Colonic mucosa (tissue), 4 donors: Measurements from ENCODE around the gene TOGARAM1. TPM values are rescaled to one million over a fixed set of nuclear protein-coding genes. Genes with fewer than 3 reads are reported as not detected.

Experiments
- DNase-seq: peaks from one replicate; pipeline ENCODE4 v3.0.0-alpha.2; 2020
- H3K27ac ChIP-seq: fragments of 200-600 bp; one replicate; pipeline ENCODE4 v1.8.0; 2021
- H3K27me3 ChIP-seq: fragments of 200-600 bp; one replicate; pipeline ENCODE4 v1.8.0; 2021
- H3K36me3 ChIP-seq: fragments of 200-600 bp; one replicate; pipeline ENCODE4 v1.8.0; 2021
- H3K4me1 ChIP-seq: fragments of 200-600 bp; one replicate; pipeline ENCODE4 v1.8.0; 2021; ENCODE audit warnings: mild to moderate bottlenecking
- H3K4me3 ChIP-seq: fragments of 200-600 bp; one replicate; pipeline ENCODE4 v1.8.0; 2021
- H3K9ac ChIP-seq, 2 donors: one replicate each; pipeline ENCODE4 v1.7.0; 2013; ENCODE audit warnings: control low read depth in 2 of 2, low read depth in 2 of 2, low read length in 2 of 2
- H3K9me3 ChIP-seq: fragments of 200-600 bp; one replicate; pipeline ENCODE4 v1.8.0; 2021
- intact Hi-C: fragments of 100-400 bp; cut with DNase I; formaldehyde crosslinking; loops from one replicate; pipeline ENCODE4 v1.14.1; 2022
- total RNA-seq, 2 donors: library from RNA; stranded (reverse); fragmentation: NEBNext Ultra II Directional in 1 of 2; extraction: Animal tissue kit (Norgen Biotek cat#: 25700) in 1 of 2; gene quantifications; one replicate each; pipeline ENCODE4 v1.2.1, GENCODE V29; 2021
- TF ChIP-seq, protein P1 (sequence below): fragments of 200-600 bp; IDR thresholded peaks from one replicate; pipeline ENCODE4 v1.8.0; 2022; ENCODE audit warnings: antibody characterized with exemption, mild to moderate bottlenecking
- donor health status: healthy.
- donor health status: DM: no; HTN: no; CAD: no.
- donor health status: DM: no; HTN: no; CAD: no.

The TOGARAM1 gene
- total RNA-seq, 2 donors from 2014 or later, result 8.8 to 10.7 TPM

DNA sequence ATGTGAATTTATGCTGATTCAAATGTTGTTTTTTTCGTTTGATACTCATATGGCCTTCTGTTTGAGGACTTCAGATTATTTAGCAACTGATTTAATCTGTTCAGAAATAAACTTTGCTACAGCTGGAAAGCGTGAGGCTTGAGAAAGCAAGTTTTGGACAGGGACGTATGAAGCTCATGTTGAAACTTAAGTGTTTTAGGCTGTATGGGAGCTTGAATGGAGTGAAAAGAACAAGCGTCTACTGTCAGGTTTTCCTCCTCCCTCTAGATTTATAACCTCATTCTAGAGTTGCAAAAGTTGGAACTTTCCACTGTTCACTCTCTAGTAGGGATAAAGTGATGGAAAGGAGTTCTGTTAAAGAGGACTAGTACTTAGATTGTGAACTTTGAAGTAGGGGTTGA is 123.0 kb downstream of the TOGARAM1 start:
- Histone ChIP-seq H3K9me3 (no peaks in the 10 kb centered on the region), H3K27me3 (no peaks in the 10 kb centered on the region), H3K9ac (peak overlapping the region in 1 of 2 donors; percentile 76), H3K36me3 (no peaks in the 10 kb centered on the region), H3K4me1 (no peaks in the 10 kb centered on the region), H3K4me3 (peak overlapping the region; percentile 61), H3K27ac (peak overlapping the region; percentile 85)
- DNase-seq, result no peak
- TF ChIP-seq, protein P1, sequence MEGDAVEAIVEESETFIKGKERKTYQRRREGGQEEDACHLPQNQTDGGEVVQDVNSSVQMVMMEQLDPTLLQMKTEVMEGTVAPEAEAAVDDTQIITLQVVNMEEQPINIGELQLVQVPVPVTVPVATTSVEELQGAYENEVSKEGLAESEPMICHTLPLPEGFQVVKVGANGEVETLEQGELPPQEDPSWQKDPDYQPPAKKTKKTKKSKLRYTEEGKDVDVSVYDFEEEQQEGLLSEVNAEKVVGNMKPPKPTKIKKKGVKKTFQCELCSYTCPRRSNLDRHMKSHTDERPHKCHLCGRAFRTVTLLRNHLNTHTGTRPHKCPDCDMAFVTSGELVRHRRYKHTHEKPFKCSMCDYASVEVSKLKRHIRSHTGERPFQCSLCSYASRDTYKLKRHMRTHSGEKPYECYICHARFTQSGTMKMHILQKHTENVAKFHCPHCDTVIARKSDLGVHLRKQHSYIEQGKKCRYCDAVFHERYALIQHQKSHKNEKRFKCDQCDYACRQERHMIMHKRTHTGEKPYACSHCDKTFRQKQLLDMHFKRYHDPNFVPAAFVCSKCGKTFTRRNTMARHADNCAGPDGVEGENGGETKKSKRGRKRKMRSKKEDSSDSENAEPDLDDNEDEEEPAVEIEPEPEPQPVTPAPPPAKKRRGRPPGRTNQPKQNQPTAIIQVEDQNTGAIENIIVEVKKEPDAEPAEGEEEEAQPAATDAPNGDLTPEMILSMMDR, result no peak
- intact Hi-C loops, result loop anchor here (5.0 kb wide), 2 partner anchors 42 to 123 kb away; partner anchors contain the start of genes KLHL28 and TOGARAM1

DNA sequence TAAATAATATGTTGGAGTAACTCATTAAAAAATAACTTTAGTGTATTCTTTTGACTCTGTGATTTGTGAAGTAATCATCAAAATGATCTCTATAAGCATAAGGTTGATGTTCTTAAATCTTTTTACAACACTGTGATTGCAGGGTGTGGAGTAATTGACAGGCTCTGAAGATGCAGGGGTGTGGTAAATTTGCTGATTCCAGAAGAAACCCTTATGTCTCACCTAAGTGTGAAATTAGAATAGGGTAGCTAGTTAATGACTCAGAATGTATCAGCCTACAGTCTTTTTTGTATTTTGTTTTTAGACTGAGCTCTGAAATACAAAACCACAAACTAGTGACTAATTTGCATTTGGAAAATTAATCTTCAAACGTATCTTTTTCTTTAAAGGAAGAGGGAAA is 127.8 kb downstream of the TOGARAM1 start:
- Histone ChIP-seq H3K27me3 (no peaks in the 10 kb centered on the region), H3K36me3 (no peaks in the 10 kb centered on the region), H3K9ac (no peak overlapping the region), H3K9me3 (no peaks in the 10 kb centered on the region), H3K27ac (no peak overlapping the region), H3K4me3 (no peak overlapping the region), H3K4me1 (no peaks in the 10 kb centered on the region)
- TF ChIP-seq, protein P1, result no peak
- DNase-seq, result no peak
- intact Hi-C loops, result loop anchor here (5.0 kb wide), 1 partner anchor 37 kb away; no protein-coding TSS in a partner anchor

DNA sequence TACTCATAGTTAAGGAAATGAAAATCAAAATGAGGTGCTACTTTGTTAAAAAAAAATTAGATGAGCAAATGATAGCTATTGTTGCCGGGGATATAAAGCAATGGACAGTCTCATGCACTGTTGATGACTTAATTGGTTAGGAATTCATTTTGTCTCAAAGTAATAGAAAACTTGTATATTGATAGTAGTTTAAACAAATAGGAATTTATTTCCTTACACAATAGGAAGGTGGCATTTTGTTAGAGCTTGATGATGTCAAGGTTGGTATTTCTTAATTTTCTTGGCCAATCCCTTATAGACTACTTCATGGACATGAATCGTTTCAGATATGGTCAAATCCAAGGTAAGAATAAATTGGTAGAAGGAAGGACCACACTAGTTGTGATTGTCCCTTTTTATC is 129.7 kb downstream of the TOGARAM1 start:
- DNase-seq, result no peak
- H3K4me1 ChIP-seq, result no peaks in the 10 kb centered on the region
- intact Hi-C loops, result no loop called here
- TF ChIP-seq, protein P1, result no peak
- no peaks in the 10 kb centered on the region for H3K9me3 ChIP-seq
- no peak overlapping the region for H3K4me3 ChIP-seq
- H3K27ac ChIP-seq, result no peak overlapping the region
- H3K36me3 ChIP-seq, result no peaks in the 10 kb centered on the region
- no peak overlapping the region for H3K9ac ChIP-seq
- no peaks in the 10 kb centered on the region for H3K27me3 ChIP-seq

- Histone ChIP-seq H3K27ac (no peak overlapping the region), H3K4me3 (no peak overlapping the region), H3K9me3 (no peaks in the 10 kb centered on the region), H3K4me1 (no peaks in the 10 kb centered on the region), H3K36me3 (no peaks in the 10 kb centered on the region), H3K9ac (no peak overlapping the region), H3K27me3 (no peaks in the 10 kb centered on the region)
- DNase-seq, result no peak
- TF ChIP-seq, protein P1, result no peak
- intact Hi-C loops, result no loop called here
Observed at GRCh38 chr14:45094275-45094674, 132.3 kb downstream of the TOGARAM1 start.

- no peak overlapping the region for H3K27ac ChIP-seq
- TF ChIP-seq, protein P1, result no peak
Observed at GRCh38 chr14:45095143-45095542, 133.2 kb downstream of the TOGARAM1 start.

DNA sequence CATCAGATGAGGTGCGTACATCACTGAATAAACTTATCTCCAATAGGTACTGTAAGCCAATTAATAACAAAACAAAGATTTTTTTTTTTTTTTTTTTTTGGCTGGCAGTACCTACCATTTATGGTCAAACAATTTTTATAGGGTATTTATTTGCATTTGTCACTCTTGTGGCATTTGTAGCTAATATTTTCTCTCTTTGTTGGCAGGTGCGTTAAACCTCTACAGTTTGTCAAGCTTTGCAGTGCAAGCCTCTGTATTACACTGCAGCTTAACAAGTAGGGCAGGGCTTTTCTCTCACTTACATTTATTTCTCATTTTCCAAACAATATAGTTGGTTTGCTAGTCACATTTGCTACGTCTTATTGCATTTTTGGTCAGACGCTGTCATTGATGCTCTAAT is 134.2 kb downstream of the TOGARAM1 start:
- intact Hi-C loops, result no loop called here
- no peak overlapping the region for H3K27ac ChIP-seq
- no peak overlapping the region for H3K4me3 ChIP-seq
- no peaks in the 10 kb centered on the region for H3K4me1 ChIP-seq
- no peaks in the 10 kb centered on the region for H3K27me3 ChIP-seq
- H3K9me3 ChIP-seq, result no peaks in the 10 kb centered on the region
- TF ChIP-seq, protein P1, result no peak
- no peak for DNase-seq
- H3K9ac ChIP-seq, result no peak overlapping the region
- peaks cover 4% of the 10 kb centered on the region for H3K36me3 ChIP-seq

More at GRCh38 chr14:45095143-45095542, 133.2 kb downstream of the TOGARAM1 start:
- Histone ChIP-seq H3K9ac (no peak overlapping the region), H3K4me3 (no peak overlapping the region), H3K4me1 (no peaks in the 10 kb centered on the region), H3K27me3 (no peaks in the 10 kb centered on the region), H3K9me3 (no peaks in the 10 kb centered on the region), H3K36me3 (no peaks in the 10 kb centered on the region)
- intact Hi-C loops, result no loop called here
- no peak for DNase-seq
